GM18870 (cell line): ENCODE results near the gene RIPPLY3.
"Not testable (repeated sequence)": the region's sequence is repeated elsewhere in the genome, so short reads cannot be mapped to it uniquely, and the experiment has no call there.

Experiments used
- ATAC-seq: cut with Tn5 transposase; IDR thresholded peaks from one replicate; pipeline ENCODE4 v1.9.1; 2021; ENCODE audit warnings: moderate library complexity; ENCODE audit not compliant: unreplicated experiment

Gene RIPPLY3

DNA sequence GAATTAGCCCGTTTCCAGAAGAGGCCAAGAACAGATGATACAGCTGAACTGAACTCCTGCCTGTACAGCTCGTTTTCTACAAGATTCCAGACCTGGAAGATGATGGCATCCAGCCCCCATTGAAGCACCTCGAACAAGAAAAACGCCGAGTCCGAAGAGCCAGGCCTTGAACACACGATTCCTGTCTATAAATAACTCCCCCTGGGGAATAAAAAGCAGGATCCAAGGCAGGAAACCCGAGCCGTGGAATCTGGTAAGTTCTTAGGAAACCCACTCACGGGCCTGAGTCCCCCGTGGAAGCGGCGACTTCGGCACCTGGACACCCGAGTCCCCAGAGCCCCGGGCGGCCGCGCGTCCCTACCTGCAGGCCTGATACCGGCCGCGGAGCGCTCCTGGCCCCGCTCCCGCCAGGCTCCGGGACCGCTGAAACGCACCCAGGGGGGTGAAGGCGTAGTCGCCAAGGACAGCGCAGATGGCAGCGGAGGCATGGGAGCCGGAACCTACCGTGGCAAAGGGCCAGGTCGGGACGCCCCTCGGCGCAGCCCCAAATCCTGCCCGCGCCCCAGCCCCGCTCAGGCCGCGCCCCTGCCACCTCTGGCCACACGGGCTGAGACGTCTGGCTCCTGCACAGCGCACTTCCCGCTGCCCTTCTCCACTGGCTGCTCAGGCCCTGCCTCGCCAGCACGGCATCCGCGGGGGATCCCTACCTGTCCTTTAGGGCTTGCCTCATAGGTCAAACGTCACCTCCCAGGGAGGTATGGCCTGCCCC is 26.0 kb upstream of the RIPPLY3 start:
- ATAC-seq = no peak

DNA sequence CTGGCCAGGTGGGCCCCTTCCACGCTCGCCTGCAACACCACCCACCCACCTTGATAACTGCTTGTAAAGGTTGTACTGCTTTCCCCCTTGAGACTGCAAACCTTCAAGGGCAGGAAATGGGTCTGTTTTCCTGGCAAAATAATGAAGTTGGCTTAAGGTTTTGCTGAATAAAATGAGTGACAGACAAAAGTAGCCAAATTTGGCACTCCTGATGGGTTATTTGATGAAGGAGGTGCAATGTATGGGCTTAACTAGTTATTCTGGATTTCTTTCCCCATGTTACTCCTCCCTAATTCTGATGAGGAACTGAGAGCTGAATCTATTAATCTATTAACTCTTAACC is 25.5 kb upstream of the RIPPLY3 start:
- no peak for ATAC-seq

DNA sequence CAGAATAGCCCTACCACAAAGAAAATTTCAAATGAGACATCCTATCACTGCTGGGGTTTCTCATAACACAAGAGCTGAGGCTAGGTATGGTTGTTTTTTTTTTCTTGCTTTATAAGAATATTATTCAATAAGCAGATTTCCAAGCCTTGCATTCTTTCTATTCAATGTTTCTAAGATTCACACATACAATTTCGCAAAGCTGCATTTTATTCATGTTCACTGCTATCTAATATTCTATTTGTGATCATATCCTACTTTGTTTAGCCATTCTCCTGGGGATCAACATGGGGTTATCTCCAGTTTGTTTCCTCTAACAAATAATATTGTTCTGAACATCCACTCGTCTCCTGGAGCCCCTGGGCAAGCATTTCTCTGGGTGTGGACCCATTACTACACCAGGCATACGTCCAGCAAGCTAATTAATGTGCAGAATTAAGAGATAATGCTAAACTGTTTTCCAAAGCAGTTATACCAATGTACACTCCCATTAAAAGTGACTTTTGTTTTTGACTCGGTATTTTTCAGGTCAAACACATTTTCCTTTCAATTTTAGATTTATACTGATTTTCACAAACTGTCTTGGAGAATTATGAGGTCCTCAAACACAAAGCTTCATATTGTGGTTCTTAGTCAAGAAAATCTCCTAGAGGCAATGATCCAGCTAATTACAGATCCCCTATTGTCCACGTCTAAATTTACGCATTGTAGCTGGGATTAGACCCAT is 24.4 kb upstream of the RIPPLY3 start:
- no peak for ATAC-seq

DNA sequence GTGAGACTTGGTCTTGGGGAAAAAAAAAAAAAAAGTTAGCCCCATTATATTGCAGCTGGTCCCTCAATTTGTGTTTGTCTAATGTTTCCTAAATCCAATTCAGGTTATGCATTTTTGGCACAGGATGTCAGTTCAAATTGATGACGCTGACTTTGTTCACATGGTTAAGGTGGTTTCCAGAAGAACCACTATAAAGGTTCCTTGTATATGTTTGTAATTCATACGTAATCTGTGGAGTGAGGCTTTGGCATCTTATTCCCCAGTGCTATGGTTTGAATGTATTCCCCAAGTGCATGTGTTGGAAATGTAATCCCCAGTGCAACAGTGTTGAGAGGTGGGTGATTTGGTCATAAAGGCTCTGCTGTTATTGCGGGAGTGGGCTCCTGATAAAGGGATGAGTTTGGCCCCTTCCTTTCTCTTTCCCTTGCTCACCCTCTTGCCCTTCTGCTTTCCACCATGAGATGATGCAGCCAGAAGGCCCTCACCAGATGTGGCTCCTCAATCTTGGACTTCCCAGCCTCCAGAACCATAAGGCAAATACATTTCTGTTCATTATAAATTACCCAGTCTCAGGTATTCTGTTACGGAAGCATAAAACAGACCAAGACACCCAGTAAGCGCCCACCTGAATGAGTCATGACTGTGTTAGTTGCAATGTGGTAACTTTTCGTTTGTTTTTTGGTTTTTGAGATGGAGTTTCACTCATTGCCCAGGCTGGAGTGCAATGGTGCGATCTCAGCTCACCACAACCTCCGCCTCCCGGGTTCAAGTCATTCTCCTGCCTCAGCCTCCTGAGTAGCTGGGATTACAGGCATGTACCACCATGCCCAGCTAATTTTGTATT is 20.5 kb upstream of the RIPPLY3 start:
- ATAC-seq = no peak

DNA sequence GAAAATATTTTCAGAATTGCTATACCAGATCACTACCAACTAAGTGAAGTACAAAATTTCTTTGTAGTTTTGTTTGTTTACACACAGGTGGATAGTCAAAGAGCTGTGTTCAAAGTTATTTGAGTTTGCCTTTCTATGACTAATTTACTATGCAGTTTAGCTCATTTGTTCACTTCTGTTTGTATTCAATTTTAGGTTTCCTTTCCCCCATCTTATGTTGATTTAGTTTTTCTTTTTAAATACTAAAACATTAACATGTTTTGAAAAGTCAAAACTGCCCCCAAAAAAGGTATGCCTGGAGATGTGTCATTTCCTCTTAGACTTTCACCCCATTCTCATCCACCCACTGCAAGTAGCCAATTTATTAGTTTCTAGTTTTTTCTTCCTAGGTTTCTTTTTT is 18.7 kb upstream of the RIPPLY3 start:
- no peak for ATAC-seq

DNA sequence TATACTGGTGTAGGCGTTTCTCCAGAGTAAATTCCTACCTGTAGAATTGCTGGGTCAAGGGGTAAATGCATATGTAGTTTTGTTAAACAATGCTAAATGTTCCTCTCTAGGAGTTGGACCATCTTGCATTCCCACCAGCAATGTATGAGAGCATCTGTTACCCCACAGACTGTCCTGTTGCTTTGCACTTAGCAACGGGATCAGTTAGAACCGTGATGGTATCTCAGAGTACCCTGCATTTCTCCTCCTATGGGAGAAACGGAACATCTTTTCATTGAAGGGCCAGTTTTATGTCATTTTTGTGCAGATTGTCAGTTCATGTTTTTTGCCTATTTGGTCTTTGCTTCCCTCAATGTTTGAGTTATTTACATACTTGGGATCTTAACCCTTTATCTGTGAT is 18.0 kb upstream of the RIPPLY3 start:
- no peak for ATAC-seq

DNA sequence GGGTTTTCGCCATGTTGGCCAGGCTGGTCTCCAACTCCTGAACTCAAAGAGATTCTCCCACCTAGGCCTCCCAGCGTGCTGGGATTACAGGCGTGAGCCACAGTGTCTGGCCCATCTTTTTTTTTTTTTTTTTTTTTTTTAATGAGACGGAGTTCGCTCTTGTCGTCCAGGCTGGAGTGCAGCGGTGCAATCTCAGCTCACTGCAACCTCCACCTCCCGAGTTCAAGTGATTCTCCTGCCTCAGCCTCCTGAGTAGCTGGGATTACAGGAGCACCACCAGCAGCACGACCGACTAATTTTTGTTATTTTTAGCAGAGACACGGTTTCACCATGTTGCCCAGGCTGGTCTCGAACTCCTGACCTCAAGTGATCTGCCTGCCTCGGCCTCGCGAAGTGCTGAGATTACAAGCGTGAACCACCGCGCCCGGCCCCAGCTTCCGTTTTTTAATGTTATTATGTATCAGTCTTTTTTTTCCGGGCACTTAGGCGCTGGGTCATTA is 17.3 kb upstream of the RIPPLY3 start:
- not testable (repeated sequence) for ATAC-seq

- peak; percentile 63 for ATAC-seq
Measured at GRCh38 chr21:36989699-36990507, 16.6 kb upstream of the RIPPLY3 start.

DNA sequence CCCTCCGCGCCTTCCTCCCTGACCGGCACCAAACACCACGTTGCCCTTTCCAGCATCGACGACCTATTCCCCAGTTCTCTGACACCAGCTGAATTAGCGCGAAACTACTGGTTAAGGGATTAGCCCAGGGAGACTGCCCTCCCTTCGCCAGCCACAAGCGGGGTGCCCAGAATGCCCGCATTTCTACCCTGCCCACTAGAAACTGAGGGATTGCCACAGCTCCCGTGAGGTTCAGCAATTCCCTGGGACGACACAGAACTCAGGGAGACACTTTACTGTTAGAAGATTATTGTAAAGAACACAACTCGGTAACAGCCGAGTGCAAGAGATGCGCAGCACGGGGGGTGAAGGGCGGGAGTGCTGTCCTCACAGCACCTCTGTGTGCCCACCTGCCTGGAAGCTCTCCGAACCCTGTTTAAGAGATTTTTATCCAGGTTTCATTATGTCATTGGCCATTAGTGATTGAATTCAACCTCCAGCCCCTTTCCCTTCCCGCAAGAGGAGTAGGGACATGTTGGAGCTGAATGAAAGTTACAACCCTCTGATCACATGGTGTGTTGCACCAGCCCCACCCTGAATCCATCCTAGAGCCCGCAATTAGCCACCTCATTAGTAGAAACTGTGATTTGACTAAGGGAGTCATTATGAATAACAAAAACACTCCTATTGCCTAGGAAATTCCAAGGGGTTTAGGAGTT is 15.8 kb upstream of the RIPPLY3 start:
- no peak for ATAC-seq

DNA sequence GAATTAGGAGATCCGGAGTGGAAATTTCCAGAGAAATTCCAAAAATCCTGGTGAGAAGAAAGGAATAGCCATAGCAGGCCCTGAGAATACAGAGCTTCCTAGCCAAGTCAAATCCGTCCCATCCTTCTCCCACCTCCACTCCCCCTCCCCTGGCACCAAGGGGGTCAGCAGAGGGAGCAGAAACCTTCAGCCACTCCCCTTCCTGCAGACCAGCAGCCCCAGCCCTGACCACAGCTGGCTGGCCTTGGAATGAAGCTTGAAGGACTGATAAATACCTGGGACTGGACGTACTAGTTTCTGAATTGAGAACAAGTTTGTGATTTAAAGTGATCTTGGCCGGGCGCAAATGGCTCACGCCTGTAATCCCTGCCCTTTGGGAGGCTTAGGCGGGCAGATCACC is 13.8 kb upstream of the RIPPLY3 start:
- no peak for ATAC-seq

GRCh38 chr21:36994501-36995158 is 11.9 kb upstream of the RIPPLY3 start:
- no peak for ATAC-seq

GRCh38 chr21:36995285-36995684 is 11.2 kb upstream of the RIPPLY3 start:
- ATAC-seq = not testable (repeated sequence)

DNA sequence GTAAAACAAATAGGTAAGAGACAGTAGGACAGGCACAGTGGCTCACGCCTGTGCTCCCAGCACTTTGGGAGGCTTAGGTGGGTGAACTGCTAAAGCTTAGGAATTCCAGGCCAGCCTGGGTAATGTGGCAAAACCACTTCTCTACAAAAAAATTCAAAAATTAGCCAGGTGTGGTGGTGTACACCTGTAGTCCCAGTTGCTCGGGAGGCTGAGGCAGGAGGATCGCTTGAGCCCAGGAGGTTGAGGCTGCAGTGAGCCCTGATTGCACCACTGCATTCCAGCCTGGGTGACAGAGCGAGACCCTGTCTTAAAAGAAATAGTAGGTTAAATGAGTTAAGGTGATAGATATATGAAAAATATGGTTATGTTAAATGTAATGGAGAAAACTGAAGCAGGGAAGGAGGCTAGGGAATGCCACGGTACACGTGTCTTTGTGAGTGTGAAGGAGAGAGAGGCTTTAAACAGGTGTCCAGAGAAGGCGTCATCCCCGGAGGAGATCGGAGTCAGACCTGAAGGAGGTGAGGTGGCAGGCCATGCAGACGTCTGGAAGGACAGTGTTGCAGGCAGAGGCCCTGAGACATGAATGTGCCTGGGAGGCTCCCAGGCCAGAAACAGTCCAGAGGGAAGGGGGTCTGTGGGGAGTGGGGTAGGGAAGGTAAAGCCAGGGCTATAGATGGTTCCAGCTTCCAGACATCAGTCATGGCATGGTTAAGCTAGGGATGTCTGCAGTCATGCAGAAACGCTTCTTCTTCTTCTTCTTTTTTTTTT is 7.2 kb upstream of the RIPPLY3 start:
- no peak for ATAC-seq

GRCh38 chr21:37000381-37000780 is 6.1 kb upstream of the RIPPLY3 start:
- ATAC-seq = no peak

DNA sequence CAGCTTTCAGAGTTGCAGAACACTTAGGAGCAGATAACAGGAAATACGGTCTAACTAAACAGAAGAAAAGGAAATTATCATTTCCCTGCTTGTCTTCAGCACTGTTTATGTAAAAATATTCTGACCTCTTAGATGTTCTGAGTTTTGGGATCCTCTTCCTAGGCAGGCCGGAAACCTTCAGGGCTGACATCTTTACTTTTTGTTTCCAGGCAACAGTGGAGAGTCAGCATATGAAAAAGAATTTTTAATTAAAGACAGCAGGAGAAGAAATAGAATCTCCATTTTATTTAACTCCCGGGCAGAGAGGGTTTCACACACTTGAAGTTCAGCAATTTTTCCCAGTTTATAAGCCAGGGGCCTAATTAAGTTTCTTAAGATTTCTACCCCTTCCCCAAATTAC is 5.1 kb upstream of the RIPPLY3 start:
- no peak for ATAC-seq

DNA sequence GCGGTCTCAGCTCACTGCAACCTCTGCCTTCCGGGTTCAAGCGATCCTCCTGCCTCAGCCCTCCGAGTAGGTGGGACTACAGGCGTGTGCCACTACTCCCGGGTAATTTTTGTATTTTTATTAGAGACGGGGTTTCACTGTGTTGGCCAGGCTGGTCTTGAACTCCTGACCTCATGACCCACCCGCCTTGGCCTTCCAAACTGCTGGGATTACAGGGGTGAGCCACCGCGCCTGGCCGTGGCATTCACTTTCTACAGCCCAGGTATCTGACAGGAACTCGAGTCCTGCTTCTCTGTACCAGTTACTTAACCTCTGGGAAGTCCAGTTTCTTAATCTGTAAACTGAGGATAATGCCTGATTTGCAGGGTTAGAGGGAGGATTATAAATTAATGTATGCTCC is 3.7 kb upstream of the RIPPLY3 start:
- ATAC-seq = not testable (repeated sequence)

DNA sequence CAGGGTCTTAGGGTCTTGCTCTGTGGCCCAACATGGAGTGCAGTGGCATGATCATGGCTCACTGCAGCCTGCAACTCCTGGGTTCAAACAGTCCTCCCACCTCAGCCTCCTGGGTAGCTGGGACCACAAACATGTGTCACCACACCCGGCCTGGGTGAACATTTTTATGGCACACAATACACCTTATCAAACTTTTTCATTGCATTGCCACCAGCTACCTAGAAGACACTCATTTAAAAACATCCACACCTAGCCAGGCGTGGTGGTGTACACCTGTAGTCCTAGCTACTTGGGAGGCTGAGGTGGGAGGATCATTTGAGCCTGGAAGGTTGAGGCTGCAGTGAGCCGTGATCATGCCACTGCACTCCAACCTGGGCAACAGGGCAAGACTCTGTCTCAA is 2.6 kb upstream of the RIPPLY3 start:
- ATAC-seq = not testable (repeated sequence)

DNA sequence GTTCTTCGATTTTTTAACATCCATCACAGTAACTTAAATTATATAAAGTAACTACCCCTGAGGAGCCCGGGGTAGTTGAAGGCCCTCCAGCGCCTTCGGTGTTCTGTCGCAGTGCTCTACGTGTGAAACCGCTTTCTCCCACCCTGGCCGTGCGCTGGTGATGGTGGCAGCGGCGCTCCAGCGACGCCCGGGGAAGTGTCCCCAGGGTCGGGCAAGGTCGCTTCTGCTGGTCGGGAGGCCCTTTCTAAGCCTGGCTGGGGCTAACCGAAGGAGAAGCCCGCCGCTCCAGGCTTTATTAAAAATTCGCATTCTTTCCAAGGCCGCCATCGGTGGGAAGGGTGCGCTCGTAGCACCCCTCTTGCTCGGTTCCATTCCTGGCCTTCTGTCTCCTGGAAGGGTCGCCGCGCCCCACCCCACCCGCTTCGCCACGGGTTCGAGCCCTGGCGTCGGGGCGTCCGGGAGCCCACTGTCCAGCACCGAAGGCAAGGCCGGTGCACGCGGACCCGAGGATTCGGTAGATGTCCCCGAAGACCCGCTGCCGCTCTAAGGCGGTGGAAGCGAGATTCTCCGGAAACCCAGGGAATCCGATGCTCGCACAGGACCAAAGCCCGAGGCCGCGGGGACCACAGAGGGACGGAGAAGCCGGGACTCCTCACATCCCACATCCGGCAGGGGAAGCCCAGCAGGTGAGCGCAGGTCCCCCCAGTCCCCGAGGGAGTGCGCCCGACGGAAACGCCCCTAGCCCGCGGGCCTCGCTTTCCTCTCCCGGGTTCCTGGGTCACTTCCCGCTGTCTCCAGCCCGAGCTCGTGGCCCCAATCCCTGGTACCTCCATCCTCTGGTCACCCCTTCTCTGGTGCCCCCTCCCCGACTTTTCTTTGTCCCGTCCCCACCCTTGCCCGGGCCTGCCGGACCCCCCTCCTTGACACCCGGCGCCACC is 685 bp upstream of the RIPPLY3 start:
- ATAC-seq = no peak
